Activated naive CD4-positive, alpha-beta T cell treated with anti-CD3 and anti-CD28 coated beads, Interleukin-2, amount 50 U/mL, for 16 hours (primary cell): Measurements from ENCODE around the gene BCR.

ENCODE experiments used
- DNase-seq: peaks from one replicate; pipeline ENCODE4 v3.0.0-alpha.2; 2020

Gene BCR

DNA sequence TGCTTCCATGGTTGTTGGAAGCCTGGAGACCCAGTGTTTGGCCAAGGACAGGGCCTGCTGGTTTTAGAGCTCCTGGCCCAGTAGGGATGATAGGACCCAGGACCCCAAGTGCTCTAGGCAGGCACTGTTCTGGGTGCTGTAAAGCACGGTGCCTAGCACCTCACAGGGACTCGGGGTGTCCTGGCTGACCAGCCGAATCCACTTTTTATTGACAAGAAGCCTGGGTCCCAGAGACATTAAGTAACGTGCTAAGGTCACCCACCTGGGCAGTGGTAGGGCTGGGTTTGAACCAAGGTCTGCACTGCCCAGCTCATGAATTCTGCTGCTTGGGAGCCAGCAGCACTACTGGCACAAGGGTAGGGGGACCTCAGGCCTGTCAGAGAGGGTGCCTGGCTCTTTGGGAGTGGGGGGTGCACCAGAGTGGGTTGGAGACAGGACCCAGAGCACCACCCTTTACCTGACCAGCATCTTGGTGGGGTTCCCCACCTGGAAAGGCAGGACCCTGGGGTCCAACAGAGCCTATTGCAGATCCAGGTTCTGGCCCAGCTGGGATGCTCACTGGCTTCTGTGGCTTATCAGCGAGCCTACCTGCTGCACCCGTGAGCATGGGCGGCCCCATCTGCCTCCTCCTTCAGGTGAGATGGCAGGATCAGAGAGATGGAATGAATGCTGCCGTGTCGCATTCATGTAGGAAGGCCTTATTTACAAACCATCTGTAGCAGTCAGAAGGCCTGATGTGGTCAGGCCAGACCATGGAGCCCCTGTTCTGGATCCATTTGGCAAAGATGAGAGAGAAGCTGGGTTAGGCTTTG lies 52.0 kb downstream of the BCR start:
- no peak for DNase-seq

DNA sequence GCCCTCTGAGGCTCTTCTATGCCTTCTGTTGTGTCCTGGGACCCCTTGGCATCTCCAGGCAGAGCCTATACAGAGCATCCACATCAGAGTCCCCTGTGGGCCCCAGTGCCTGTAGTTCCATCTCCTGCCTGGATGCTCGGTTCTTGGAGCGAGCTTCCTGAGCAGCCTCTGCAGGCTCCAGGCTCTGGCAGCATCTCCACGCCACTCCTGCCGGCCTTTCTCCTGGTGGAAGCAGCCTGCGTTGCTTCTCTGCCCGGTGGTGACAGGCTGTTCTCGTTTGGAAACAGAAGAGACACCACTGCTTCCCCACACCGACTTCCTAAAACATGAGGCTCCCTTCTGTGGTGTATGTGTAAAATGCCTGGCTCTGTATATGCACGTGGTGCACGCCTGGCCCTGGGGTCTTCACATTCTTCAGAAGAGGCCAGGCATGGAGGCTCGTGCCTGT lies 52.8 kb downstream of the BCR start:
- DNase-seq: no peak

DNA sequence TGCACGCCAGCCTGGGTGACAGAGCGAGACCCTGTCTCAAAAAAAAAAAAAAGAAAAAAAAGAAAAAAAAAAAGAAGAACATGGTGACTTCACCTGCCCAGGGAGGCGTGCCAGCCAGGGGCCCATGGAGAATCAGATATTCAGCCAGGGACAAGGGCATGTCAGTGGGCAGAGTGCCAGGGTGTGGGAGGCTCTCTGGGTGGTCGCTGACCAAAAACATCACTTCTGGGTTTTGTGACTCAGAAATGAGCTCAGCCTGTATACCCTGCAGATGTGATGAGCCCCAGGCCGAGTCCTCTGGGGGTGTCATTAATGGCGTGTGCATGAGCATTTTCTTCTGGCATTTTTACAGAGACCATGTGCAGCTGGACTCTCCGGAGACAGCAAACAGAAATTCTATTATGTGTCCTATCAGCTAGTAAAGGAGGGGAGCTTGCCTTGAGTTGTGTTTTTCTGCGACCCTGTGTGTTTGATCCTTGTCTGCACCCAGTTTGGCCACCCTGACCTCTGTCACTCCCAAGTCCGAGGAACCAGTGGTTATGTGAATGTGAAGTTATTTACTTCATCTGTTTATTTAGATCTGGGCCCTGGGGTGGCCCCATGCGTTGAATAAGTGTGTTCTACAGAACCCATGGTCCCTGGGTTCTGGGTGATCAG lies 53.6 kb downstream of the BCR start:
- DNase-seq: peak; percentile 60

DNA sequence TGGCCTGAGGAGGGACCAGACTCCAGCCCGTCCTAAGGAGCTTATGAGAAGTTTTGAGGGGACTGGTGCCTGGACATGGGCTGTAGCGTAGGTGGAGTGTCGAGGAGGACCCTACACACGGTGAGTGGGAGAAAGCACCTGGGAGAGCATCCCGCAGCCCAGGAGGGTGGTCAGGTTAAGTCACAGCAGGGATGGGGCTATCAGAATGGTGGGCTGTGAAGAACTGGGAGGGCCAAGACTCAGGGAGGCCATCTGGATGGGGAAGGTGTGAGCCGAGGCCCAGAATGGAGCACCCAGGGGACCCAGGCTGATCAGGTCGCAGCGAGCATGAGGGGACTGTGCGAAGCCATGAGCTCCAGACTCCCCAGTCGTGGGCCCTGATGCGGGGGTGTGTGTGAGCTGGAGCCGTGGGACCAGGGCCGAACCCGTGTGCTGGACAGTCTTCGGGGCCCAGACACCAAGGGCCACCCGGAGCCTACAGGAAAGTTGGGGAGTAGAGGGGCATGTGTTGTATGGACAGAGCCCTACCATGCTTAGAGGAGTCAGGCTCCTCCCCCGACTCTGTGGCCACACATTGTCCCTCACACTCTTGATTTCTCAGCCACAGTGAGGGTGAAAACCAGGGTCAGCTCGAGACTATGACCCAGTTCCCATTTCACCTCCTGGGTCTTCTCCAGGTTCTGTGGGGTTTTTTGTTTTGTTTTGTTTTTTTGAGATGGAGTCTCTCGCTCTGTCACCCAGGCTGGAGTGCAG lies 54.3 kb downstream of the BCR start:
- no peak for DNase-seq

DNA sequence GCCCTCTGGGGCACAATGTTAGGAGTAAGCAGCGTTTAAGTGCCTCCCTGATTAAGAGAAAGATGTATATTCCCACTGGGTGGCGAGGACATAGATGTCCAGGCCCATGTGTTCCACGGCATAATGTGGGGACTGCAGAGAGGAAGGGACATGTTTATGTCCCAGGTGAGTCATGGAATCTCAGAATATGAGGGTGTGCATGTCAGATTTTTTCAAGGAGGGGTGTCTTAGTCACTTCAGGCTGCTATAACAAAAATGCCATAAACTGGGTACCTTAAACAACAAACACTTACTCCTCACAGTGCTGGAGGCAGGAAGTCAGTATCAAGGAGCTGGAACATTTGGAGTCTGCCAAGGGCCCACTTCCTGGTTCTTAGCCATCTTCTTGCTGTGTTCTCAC lies 55.1 kb downstream of the BCR start:
- no peak for DNase-seq

DNA sequence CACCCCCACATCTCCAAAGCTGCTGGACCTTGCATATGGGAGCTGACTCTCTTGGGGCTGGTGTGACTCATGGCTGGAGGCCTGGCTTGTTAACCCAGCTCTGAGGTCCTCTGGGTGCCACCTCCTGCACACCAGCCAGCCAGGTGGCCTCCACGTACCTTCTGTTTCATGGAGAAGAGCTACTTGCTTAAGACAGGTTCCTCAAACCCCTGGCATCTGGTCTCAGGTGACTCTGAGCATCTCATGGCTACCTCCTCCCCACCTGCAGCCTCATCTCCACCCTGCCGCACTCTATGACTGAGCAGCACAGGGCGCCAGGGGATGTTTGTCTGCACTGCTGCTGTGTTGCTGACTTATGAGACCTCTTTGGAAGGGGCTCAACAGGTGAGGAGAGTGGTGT lies 55.7 kb downstream of the BCR start:
- no peak for DNase-seq

DNA sequence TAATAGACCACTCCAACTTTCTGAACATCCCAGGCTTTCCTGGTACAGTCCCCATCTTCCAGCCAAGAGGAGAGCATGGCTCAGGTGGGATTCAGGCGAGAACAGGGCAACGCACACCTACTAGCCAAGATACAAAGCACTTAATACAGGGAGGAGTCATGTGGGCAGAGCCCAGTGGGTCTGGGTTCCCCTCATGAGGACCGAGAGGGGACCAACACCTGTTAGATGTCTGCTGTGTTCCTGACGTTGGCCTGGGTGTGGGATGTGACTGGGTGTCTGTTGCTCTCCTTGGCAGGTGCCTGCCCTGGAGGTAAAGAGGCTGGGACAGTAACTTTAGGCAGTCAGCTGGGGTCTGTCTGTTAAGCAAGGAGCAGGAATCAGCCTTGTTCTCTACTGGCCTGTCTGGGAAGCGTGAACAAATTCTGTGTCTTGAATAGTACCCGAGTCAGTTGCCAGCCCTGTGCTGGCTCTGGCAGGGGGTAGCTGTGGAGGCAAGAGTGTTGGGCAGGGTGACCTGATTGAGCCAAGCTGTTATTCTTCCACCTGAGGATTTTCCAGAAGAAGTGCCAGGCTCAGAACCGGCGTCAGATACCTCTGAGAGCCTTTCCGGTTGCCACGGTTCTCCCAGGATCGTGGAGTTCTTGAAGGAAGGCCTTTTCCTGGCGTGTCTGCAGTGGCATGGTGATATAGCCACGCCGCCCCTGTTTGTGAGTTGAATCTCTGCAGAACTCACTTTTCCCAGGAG lies 56.3 kb downstream of the BCR start:
- DNase-seq: no peak

DNA sequence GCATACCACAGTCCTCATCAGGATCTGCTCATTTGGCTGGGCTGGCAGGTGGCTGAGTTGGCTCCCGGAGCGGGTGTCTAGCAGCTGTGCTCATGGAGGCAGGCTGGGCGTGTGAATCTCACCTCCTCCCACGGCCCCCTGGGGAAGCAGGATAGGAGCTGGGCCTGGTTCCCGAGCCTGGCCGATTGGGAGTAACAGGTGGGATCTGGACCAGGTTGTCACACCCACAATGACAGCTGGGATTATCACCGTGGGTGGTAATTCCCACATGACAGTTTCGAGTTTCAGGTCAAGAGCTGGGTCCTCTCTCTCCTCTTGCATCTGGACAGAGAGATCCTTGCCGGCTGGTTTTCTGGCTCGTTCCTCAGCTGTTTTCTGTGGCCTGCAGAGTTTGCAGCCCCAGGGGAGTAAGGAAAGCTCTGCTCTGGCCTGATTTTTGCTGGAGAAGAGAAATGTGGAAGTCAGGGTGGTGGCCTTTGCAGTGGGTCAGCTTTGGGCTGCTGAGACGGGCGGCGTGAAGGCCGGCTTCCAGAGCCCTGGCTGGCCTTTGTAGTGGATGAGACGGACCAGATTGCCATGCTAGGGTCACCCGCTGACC lies 57.0 kb downstream of the BCR start:
- no peak for DNase-seq

DNA sequence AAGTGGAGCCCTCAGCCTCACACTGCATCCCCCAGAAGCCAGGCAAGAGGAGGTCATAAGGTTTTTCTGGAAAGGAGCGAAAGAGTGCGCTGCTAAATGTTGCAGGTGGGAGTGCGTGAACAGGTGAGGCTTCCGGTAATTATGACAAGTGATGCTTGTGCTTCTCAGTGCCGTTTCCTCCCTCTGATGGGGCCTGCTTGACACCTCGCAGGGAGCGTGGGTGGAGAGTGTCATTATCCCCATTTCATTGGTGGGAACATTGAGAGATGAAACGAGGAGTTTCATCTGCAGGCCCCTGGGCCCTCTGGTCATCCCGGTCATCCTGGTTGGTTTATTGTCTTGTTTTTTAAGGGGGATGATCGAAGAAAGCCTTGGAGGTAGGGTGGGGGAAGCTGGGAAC lies 57.5 kb downstream of the BCR start:
- DNase-seq: peak; percentile 61

DNA sequence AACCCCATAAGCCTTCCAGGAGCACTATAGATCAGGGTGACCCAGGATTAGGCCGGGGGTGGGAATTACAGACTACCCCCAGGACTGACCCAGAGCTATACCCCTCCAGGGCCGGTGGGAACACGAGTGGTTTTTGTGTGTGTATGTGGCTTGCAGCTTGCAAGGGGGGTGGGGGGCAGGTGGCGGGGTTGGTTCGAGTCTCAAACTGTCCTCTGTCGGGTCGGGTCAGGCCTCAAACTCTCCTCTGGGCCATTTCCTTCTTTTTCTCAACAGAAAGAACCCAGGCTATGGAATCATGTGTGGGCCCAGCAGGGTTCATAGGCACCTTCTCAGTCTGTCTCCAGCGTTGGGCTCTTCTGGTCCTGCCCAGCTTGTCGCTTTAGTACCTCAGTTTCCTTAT lies 58.4 kb downstream of the BCR start:
- DNase-seq: no peak

DNA sequence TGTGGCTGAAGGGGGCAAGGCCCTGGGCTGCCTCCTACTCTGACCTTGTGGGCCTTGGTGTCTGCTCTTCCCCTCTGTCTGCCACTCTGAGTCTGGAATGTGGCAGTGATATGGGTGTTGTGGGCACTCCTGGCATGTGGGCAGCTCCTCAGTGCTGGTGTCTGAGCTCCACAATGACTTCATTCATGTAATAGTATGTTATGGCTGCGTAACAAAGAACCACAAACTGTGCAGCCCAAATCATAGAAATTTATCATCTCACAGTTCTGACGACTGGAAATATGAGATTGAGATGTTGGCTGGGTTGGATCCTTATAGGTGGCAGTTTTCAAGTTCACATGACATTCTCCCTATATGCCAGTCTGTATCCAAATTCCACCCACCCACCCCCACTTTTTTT lies 59.1 kb downstream of the BCR start:
- DNase-seq: no peak

DNA sequence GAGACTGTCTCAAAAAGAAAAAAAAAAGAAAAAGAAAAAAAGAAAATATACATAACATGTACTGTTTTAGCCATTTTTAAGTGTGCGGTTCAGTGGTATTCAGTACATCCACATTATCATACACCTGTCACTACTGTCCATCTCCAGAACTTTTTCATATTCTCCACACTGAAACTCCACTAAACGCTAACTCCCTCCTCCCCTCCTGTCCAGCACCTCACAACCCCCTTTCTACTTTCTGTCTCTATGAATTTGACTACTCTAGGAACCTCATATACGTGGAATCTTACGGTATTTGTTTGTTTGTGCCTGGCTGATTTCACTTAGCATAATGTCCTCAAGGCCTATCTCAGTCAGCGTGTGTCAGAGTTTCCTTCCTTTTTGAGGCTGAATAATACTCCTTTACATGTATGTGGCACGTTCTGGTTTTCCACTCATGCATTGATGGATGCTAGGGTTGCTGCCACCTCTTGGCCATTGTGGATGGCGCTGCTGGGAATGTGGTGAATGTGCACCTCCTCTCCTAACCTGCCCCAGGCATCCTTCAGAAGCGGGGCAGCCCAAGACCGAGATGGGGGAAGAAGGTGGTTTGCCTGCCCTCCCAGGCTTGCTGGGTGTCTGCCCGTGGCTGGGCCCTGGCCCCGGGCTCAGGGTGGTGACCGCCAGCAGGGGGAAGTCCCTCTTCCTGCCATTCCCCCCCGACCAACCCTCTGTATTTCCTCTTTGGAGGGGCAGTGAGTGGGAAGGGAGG lies 60.5 kb downstream of the BCR start:
- DNase-seq: peak; percentile 40

DNA sequence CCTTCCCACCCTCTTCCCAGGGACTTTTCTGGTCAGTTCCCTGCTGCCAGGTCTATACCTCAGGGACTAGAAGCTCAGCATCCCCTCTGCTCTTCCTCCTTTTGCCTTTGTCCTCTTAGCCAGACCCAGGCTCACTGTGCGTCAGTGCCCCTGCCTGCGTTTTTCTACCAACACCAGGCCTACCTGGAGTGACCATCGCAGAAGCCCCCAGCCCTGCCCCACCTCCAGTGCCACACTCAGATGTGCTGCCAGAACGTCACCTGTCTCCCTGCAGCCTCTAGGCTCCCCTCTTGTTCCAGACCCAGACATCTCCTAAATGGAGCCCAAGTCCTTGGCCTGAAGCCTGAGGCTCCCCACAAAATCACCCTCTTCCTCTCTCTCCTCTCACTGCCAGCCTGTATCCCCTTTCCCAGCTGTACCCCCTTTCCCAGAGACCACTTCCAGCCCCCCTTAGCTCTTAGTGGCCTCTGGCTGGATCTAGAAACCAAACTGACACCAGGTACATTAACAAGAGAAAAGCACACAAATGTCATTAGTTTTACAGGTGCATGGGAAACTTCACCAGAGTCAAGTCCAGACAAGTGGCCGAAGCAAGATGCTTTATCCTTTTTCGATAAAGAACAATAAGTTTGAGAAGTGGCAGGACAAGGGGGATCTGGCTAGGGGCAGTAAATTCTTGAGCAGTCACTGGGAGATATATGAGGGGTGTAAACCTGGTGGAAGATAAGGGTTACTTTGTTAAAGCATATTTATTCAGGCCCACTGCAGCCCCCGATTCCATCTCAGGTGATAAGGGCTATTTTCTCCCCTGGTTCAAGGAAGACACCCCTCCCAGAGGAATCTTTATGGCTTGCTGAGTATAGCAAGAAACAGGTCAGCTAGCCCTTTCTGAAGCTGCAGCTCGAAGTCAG lies 61.5 kb downstream of the BCR start:
- no peak for DNase-seq

DNA sequence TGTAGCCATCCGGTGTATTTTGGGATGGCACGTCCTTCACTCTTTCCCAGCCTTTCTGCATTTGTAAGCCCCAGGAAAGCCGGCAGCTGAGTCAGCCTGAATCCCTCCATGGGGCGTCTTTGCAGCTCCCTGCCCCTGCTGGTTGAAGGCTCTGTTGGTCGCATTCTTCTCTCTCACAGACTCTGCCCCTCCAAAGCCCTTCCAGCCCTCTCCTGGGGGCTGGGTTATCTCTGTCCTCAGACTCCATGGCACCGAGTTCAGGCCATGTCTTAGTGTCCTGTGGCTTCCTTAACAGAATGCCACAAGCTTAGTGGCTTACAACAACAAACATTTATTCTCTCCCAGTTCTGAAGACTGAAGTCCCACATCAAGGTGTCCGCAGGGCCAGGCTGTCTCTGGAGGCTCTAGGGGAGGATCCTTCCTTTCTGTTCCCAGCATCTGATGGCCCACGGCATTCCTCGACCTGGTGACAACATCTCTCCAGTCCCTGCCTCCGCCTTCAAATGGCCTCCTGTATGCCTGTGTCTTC lies 62.2 kb downstream of the BCR start:
- DNase-seq: no peak

DNA sequence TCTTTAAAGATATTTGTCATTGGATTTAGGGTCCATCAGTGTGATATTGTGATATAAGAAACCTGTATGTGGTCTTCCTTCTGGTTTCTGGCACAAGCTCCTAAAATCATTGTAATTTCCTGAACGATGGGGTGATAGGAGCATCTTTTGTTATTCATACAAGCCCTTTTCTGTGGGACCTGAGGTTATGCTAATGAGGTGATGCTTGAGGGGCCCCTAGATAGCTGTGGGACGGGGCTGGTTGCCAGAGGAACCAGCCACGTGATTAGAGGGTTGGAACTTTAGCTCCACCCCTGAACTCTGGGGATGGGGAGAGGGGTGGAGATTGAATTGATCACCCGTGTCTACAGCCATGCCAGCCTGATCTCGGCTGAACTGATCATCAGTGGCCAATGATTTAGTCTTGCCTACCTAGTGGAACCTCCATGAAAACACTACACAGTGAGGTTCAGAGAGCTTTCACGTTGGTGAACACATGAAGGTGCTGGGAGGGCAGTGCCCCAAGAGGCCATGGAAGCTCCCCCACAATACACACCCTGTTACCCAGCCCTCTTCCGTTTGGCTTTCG lies 62.8 kb downstream of the BCR start:
- peak; percentile 70 for DNase-seq

DNA sequence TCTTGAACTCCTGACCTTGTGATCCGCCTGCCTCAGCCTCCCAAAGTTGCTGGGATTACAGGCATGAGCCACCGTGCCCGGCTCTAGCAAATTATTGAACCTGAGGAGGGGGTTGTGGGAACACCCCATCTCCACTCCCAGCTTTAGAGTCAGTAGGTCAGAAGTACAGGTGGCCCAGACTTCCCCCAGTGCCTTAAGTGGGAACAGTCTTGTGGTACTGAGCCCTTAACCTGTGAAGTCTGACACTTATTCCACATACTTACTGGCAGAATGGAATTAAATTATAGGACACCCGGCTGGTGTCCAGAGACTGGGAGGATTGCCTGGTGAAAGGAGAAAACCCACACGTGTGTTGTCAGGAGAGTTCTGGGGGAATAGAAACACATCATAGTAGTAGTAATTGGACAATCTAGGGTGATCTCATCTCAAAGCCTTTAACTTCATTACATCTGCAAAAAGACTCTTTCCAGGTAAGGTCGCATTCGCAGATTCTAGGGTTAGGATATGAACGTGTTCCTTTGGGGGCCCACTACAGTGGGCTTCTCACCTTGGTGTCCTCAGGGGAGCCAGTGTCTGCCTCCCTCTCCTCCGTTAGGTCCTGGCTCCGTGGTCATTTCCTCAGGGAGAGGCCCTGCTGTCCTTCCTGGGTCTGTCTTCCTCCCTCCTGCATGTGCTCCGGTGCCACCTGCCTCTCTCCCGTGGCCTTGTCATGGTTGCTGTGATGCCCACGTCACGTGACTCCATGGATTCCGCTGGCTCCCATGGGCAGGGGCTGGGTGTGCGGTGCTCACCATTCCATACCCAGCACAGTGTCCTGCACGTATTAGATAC lies 63.8 kb downstream of the BCR start:
- DNase-seq: no peak

DNA sequence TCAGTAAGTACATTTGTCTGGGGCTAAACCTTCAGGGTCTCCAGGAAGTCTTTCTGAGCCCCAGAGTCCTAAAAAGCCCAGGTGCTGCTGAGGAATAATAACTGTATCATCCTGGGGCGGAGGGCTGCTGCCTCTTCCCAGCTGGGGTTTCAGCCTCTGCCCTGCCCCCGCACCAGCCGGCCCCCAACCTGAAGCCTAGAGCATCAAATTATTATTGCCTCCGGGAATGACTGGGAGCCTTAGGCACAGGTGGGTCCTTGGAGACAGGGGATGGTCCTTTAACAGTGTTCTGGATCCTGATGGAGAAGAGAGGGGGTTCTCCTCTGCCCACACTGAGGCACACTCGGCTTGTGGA lies 64.4 kb downstream of the BCR start:
- no peak for DNase-seq

DNA sequence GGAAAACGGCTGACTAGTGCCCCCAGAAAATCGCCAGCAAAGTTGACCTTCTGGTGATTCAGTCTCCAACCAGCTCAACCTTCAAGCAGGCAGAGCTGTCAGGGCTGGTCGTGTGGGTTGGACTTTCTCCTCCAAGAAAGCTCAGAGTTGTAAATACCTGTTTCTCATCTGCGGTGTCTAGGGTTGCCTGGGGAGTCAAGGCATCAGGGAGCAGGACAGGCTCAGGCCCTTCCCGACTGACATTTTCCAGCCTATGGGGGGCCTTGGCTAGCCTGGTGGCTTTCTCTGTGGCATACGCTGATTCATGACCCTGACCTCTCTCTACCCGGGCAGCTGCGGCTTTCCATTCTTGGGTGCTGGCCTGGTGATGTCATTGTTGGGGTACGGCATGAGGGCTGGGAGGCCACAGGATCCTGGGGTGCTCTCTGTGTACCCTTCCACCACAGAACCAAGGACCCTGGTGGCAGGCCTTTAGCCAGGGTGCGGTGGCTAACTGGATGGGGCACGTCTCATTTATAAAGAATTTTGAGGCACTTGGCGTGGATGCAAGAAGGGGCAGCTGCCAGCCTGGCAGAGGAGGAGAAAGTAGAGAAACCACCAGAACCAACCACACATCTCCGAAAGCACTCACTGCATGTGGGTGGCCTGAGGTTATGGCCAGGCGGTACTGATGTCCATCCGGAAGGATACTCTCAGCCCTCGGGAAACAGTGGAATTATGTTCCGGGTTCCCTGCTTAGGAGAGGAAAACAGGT lies 64.9 kb downstream of the BCR start:
- no peak for DNase-seq

DNA sequence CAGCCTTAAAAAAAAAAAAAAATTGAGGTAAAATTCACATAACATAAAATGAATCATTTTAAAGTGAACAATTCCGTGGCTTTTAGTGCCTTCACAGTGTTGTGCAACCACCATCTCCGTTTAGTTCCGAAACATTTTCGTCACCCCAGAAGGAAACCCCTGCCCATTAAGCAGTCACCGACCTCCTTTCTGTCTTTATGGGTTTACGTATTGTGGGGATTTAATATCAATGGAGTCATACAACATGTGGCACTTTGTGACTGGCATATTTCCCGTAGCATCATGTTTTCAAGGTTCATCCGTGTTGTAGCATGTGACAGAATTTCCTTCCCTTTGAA lies 65.5 kb downstream of the BCR start:
- no peak for DNase-seq
